Hematopoietic multipotent progenitor cell treated with erythropoietin and hydrocortisone succinate and interleukin-3 and kit ligand, for 8 days (in vitro differentiated cells): Measurements from ENCODE around the gene PRR12.
"Not testable (repeated sequence)": the region's sequence is repeated elsewhere in the genome, so short reads cannot be mapped to it uniquely, and the experiment has no call there.

Experiments used
- DNase-seq: peaks from one replicate; pipeline ENCODE4 v3.0.0-alpha.2; 2015

The PRR12 gene

DNA sequence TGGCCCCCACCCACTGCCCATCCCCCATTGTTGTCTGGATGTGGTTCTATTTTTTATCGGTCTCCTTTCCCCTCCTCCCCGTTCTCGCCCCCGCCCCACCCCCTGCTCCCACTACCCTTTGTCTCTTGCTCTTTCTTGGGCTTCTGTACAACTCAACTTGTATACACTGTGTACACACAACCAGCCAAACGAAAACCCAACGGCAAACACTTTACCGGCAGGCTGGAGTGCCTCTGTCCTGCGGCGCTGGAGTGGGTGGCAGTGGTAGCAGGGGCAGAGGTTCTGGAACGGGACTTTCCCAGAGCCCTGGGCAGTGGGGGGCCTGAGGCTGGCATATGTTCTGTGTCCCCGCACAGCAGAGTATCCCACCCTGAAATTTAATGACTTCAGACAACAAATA, 35.2 kb downstream of the PRR12 start:
- no peak for DNase-seq

GRCh38 chr19:49629659-49630058, 38.7 kb downstream of the PRR12 start:
- no peak for DNase-seq

GRCh38 chr19:49631014-49631588, 40.1 kb downstream of the PRR12 start:
- DNase-seq = no peak

DNA sequence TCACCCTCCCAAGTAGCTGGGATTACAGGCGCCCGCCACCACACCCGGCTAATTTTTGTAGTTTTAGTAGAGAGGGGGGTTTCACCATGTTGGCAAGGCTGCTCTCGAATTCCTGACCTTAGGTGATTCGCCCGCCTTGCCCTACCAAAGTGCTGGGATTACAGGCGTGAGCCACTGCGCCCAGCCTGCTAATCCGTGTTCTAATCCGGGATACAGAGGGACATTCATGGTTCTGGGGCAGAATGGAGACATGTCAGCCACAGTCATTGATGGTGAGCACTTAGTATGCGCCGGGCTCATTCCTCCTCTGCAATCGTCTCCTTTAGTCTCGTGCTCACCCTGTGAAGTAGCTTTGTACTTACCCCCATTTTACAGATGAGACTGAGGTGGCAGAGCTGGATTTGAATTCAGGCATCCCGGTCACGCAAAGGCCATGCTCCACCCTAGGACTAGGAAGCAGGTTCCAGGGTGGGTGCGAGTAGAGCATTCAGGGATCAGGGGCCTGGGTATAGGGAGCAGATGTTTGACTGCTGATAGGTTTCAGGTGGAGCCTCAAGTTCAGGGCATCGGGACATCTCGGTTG, 40.7 kb downstream of the PRR12 start:
- DNase-seq = no peak

- no peak for DNase-seq
Observed at GRCh38 chr19:49632576-49632975, 41.6 kb downstream of the PRR12 start.

- DNase-seq = not testable (repeated sequence)
Observed at GRCh38 chr19:49633273-49633672, 42.3 kb downstream of the PRR12 start.

GRCh38 chr19:49635530-49636232, 44.7 kb downstream of the PRR12 start:
- DNase-seq = no peak

DNA sequence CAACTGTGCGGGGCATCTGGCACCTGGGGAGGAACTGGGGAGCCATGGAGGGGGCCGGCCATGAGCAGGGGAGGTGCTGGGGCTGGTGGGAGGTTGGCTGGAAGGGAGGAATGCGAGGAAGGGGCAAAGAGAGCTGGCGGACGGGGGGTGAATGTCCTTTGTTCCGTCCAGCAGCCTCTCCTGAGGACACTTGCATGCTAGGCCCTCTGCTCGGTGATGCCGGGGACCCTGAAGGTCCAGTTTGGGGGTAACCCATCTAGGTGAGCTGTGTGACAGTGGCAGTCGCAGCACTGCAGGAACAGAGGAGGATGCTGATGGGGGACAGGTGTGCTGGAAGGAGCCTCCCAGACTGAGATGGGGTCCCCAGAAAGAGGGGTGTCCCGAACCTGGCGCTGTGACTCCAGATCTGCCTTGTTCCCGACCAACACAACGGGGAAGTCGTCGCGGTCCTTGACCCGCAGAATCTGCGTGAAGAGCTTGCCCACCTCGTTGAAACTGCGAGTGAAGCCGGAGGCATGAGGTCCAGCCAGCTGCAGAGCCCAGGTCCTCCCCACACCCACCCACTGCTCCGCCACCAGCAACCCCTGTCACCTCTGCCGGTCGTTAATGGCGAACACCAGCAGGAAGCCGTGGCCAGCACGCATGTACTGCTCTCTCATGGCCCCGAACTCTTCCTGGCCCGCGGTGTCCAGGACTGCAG, 45.4 kb downstream of the PRR12 start:
- no peak for DNase-seq

DNA sequence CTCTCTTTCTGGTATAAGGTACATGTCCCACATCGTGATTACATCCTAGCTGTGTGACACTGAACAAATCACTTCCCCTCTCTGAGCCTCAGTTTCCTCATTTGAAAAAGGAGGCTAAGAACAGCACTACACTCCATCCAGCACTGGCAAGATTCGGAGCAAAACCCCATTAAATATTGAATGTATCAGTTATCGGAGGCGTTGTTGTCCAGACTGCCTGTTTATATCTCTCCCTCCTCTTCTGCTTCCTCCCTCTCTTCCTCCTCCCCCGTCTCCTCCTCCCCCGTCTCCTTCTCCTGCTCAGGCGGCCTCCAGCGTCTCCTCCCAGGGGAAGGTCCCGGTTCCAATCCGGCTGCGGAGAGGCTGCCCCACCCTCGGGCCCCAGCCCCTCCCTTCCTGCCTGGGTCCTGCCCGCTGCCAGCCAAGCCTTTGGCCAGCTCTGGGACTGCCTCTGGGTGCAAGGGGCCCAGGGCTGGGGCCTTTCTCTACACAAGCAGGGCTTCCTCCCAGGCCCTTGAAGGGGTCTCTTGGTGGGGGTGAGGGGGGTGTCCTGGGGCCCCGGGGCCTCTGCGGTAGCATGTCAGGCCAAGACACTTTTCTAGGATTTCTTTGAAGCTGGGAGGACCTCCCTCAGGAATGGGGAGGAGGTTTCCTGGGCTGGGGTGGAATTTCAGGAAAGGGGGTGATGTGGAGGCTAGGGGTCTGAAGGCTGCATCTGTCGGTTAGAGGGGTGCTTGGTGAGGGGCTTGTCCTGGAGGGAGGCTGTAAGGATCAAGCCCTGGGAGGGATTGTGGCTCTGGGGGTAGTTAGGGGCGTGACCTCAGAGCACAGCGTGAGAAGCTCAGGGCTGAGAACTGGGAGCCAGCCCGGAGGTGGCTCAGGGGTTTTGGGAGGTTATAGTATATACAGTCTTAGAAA, 47.1 kb downstream of the PRR12 start:
- DNase-seq = peak; percentile 59

- DNase-seq = no peak
Observed at GRCh38 chr19:49639401-49640112, 48.6 kb downstream of the PRR12 start.

- peak; percentile 100 for DNase-seq
Observed at GRCh38 chr19:49640113-49640898, 49.3 kb downstream of the PRR12 start, which contains the start of gene RRAS. RRAS (minus strand) TSS chr19:49640143; CDS start chr19:49640098, 45 bp downstream.

DNA sequence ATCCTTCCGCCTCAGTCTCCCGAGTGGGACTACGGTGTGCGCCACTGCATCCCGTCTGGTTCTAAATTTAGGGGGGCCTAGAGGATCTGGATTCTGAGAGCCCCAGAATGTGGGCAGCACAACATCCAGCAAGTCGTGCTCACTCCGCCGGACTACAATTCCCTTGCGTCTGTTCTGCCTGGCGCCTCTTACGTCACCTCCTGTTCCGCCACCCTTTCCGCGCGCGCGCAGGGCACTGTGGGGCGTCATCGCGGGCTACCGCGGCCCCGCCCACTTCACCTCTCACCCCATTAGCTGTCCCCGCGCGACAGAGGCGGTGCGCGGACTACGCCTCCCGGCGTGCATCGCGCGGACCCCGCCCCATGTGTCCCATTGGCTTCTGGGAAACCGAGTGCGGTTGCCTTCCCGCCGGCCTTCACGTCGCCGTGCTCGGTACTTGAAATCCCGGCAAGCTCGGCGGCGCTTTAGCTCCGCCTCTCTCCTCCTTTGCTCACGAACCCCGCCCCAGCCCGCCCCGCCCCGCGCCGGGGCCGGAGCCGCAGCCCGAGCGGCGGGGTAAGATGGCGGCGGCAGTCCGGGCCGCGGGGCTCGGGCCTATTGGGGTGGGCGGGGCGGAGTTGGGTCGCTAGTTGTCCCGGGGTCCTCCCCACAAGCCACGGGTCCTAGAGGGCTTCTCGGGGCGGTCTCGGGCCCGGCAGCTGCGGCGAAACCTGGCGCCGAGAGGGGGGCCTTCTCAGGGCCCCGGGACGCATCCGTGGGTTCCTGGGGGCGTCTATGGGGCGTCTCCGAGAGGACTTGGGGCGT, 50.9 kb downstream of the PRR12 start, which contains the start of gene SCAF1:
Gene SCAF1, plus strand, starts transcription at position 522 of the 804 bp plus-strand sequence. CDS start 2,818 bp downstream, outside the sequence.
- peak; percentile 99 for DNase-seq

GRCh38 chr19:49642492-49643035, 51.6 kb downstream of the PRR12 start:
- DNase-seq = peak; percentile 25

- DNase-seq = peak; percentile 63
Observed at GRCh38 chr19:49643466-49643865, 52.5 kb downstream of the PRR12 start.

GRCh38 chr19:49645592-49645991, 54.6 kb downstream of the PRR12 start:
- no peak for DNase-seq

GRCh38 chr19:49645995-49646394, 55.0 kb downstream of the PRR12 start:
- no peak for DNase-seq

DNA sequence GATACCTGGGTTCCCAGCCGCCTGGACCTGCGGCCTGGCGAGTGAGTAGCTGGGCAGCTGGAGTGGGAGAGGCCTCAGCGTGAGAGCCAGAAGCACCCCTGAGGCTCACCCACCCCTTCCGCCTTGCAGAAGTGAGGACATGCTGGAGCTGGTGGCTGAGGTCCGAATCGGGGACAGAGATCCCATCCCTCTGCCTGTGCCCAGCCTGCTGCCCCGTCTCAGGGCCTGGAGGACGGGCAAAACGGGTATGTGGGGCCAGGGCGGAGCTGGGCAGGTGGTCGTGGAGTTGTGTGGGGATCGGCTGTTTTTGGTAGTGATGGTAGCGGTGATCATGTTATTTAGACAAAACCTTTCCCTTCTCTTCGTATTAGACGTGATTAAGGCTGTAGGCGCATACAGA, 55.6 kb downstream of the PRR12 start:
- DNase-seq = no peak

DNA sequence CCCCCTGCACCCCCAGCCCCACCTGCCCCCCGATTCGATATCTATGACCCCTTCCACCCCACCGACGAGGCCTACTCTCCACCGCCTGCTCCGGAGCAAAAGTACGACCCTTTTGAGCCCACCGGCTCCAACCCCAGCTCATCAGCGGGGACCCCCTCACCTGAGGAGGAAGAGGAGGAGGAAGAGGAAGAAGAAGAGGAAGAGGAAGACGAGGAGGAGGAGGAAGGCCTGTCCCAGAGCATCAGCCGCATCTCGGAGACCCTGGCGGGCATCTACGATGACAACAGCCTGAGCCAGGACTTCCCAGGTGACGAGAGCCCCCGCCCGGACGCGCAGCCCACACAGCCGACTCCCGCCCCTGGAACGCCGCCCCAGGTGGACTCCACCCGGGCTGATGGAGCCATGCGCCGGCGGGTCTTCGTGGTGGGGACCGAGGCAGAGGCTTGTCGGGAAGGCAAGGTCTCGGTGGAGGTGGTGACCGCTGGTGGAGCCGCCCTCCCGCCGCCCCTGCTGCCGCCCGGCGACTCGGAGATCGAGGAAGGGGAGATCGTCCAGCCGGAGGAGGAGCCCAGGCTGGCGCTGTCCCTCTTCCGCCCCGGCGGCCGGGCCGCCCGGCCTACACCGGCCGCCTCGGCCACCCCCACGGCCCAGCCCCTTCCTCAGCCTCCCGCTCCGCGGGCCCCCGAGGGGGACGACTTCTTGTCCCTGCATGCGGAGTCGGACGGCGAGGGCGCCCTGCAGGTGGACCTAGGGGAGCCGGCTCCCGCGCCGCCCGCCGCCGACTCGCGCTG, 60.2 kb downstream of the PRR12 start:
- DNase-seq = no peak
